HS-27A (cell line): ENCODE results near the gene MAPK8IP1.
A peak's percentile ranks its signal among the peaks of the same experiment; 100 is the strongest.

Experiments
- DNase-seq: peaks from one replicate; pipeline ENCODE4 v3.0.0-alpha.2; 2012; ENCODE audit warnings: low read depth, missing footprints

MAPK8IP1 gene

DNA sequence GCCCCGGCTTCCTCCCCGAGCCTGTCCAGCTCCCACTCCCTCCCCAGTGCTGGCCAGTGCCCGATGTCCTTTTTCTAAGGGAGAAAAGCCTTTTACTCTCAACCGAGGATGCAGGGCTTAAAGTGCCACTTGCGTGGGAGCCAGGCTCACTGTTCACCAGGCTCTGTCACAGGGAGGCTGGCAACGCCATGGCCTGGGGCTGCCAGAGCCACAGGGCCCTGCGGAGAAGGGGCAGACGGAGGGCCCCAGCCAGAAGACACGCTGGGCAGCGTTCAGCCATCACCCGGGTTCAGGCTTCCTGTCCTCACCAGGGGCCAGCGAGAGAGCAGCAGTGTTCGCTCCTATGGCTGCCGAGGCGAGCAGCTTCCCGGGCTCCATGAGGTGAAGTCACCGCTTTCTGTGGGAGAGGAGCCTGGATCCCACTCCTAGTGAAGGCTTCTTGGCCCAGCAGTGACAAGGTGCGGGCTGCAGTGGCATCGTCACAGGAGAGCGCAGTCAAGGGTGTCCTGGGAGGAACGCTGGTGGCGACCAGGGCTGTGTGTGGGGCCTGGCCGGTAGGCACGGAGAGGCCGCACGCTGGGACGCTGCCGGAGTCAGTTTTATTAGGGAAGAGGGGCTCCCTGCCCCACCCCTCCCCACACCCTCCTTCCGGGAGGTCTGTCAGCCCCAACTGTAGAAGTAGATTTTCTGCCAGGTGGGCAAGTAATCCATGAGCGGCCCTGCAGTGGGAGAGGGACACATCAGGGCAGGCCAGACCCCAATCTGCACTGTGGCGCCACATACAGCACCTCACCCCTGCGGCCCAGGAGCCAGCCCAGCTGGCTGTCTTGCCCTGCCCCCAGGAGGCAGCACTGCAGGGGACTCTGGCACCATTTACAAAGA is 24.4 kb downstream of the MAPK8IP1 start:
- no peak for DNase-seq

- DNase-seq, result no peak
These were observed 25.2 kb downstream of the MAPK8IP1 start for GRCh38 chr11:45910623-45911022.

- no peak for DNase-seq
These were observed 28.1 kb downstream of the MAPK8IP1 start for GRCh38 chr11:45913514-45913913.

GRCh38 chr11:45913942-45914635 is 28.6 kb downstream of the MAPK8IP1 start:
- DNase-seq, result no peak

DNA sequence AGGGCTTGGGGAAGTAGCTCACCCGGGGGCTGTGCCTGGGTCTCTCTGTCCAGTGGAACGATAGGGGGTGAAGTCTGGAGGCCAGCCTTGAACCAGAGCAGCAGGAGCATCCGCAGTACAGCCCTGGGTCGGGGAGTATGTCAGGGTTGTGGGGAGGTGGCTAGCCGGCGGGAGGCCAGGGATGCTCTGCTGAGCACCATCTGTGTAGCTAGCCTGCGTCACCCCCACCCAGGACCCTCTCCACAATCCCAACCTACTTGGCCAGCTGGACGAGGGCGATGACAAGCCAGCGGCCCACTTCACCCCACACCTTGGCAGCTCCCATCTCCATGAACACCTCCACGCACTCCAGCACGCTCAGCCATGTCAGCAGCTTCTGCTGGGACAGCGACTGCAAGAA is 30.0 kb downstream of the MAPK8IP1 start:
- DNase-seq, result no peak

DNA sequence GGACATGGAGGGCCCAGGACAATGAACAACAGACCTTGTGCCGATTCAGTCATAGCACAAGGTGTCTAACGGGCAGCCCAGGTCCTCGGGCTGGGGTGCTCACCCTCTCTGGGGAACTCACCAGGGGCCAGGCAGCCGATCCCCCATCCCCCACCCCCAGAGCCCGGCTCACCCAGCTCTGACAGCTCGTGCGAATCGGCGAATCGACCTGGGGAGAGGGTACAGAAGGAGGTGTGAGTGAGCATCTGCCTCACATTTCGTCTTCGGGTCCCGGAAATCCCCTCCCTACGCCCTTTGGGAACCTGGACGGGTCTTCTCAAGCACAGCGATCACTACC is 31.8 kb downstream of the MAPK8IP1 start:
- no peak for DNase-seq

DNA sequence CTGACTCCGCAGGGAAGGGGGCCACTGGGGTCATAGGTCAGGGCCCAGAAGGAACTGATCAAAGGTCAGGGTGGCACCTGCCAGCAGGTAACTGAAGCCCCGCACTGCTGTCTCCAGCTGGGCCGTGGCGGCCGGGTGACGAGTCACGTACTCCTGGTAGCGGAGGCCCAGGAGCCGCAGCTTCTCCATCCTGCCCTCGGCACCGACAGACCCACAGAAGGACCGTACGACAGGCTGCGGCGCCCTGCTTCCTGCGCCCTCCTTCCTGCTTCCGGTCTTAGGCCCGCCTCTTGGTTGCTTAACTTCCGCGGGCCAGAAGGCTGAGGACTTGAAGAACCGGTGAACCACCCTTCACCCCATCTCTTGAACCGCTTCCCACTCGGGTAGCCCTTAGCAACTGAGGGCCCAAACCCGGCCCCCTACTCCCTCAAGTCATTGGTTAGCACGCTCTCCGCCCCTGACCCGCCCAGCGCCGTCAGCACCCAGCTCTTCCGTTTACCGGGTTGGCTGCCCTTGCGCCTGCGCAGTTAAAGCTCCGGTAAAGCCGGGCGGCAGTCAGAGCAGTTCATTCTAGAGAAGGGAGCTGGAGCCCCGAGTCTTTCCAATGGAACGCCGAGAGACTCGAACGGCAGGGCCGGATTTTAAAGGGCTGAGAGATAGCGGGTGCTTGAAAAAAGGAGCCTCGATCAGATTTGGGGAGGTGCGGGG is 32.3 kb downstream of the MAPK8IP1 start, which contains the start of gene PEX16:
Gene PEX16 (minus strand): TSS at position 255 of the 708 bp plus-strand sequence. CDS start 66 bp downstream, at position 189.
- peak; percentile 96 for DNase-seq

DNA sequence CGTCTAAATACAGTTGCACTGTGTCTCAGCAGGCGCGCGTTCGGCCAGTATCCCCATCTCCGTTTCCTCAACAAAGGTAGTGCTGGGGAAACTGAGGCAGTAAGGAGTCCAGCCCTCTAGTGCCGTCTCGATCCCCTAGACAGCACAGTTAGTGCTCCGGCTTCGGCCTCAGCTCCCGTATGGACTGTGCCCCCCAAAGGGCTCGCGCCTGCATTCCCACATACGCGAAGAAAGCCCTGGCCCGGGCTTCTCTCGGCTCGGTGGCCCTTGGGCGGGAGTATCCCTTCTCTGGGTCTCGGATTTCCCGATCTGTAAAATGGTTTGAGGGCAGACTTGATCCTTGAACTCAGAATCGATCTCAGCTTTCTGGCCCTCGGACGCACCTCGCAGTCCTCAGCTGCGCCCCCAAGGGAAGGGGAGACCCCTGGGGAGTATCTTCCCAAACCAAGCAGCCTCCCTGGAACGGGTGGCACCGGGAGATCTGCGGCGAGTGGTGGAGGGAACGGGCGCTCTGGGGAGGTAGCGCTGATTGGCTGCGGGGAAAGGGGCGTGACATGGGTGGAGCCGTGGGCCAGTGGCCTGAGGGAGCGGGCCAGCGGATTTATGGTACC is 33.0 kb downstream of the MAPK8IP1 start:
- peak; percentile 46 for DNase-seq

GRCh38 chr11:45918962-45919675 is 33.7 kb downstream of the MAPK8IP1 start:
- DNase-seq, result no peak

DNA sequence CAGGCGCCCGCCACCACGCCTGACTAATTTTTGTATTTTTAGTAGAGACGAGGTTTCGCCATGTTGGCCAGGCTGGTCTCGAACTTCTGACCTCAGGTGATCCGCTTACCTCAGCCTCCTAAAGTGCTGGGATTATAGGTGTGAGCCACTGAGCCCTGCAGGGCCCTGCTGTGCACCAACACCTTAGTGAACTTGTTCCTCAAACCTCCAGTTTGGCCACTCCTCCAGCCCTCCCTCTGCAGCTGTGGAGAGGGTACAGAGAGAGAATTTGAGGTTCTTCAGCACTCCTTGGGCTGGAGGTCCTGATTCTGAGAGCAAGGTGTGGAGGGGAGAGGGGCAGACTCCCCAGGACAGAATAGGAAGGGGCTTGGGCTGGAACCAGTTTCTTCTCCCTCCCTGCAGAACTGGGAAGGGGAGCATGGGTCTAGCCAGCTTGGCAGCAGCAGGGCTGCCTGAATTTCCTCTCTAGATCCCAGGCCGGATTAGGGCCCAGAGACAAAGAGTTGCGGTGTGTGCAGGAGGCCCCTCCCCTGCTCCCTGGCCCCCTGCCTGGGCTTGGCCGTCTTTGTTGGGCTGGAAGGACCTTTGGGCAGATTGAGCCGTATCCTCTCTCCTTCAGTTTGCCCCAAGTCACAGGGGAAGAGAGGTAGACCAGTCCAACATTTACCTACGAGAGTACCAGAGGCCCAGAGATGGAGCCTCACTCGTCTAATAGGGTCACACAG is 34.5 kb downstream of the MAPK8IP1 start:
- no peak for DNase-seq

DNA sequence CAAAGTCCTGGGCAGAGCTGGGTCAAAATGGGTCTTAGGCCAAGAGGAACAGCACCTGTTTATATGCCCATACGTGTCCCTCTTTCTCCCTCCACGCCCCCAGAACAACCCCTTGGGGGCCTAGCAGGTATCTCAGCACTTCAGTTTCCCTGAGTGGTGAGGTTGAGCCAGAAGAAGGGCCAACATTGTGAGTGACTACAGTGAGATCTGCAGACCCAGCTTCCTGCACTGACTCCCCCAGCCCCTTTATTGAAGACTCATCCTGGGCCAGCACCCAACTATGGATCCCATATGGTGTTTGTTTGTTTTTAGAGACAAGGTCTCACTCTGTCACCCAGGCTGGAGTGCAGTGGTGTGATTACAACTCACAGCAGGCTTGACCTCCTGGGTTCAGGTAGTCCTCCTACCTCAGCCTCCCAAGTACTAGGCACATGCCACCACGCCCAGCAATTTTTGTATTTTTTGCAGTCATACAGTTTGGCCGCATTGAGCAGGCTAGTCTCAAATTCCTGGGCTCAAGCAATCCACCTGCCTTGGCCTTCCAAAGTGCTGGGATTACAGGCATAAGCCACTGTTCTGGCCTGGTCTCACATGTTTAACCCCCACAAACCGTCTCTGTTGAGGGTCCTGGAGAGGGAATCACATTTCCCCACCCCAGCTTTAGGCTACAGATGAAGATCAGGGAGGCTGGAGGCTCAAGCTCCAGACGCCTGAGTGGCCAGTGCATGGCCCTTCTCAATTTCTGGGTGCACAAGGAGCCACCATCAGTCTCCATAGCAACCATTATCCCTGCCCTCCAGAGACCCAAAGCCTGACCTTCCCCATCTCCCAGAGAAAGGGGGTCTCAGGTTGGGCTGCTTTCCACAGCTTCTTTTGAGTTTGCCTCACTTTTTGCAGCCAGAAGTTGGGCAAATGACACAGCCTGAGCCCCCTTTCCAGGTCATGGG is 35.4 kb downstream of the MAPK8IP1 start:
- DNase-seq, result no peak

GRCh38 chr11:45921561-45922424 is 36.3 kb downstream of the MAPK8IP1 start:
- DNase-seq, result no peak

GRCh38 chr11:45922425-45923082 is 37.1 kb downstream of the MAPK8IP1 start, which contains the start of gene LARGE2:
Gene LARGE2 (plus strand): TSS chr11:45922656. CDS start chr11:45922883, 227 bp downstream.
- no peak for DNase-seq

- DNase-seq, result no peak
These were observed 38.8 kb downstream of the MAPK8IP1 start for GRCh38 chr11:45924036-45924915.

DNA sequence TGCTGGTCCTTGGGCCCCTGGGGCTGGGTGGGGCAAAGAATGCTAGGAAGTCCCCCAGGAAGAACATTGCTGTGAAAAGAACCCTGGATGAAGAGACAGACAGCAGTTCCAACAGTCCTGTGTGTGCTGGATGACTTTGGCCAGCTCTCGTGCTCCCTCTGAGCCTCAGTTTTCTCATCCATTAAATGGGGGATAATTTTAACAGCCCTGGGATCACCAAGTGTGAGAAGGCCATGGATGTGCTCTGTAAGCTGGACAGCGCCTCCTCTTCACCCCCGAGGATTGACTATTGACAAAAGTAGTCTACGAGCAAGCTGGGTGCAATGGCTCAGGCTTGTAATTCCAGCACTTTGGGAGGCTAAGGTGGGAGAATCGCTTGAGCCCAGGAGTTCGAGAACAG is 39.5 kb downstream of the MAPK8IP1 start:
- DNase-seq, result no peak

DNA sequence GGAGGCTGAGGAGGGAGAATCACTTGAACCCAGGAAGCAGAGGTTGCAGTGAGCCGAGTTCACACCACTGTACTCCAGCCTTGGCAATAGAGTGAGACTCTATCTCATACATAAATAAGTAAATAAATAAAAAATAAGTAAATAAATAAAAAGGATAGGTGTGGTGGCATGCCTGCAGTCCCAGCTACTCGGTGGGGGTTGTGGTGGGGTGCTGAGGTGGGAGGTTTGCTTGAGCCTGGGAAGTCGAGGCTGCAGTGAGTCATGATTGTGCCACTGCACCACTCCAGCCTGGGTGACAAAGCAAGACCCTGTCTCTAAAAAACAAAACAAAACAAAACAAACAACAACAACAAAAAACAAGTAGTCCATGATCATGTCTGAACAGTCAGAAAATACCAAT is 40.1 kb downstream of the MAPK8IP1 start:
- no peak for DNase-seq

GRCh38 chr11:45926001-45926401 is 40.5 kb downstream of the MAPK8IP1 start:
- DNase-seq, result no peak
